HepG2 (cell line): ENCODE results near the gene ZBED3. TPM values are rescaled to one million over a fixed set of nuclear protein-coding genes. Genes with fewer than 3 reads are reported as not detected.
"Not testable (repeated sequence)": the region's sequence is repeated elsewhere in the genome, so short reads cannot be mapped to it uniquely, and the experiment has no call there.

Experiments
- ATAC-seq: fragments of 200-7000 bp; cut with Tn5 transposase; 3 replicates; pipeline ENCODE4 v1.9.1; 2020; ENCODE audit warnings: mild to moderate bottlenecking, moderate library complexity
- BruUV-seq: library from RNA; stranded (reverse); fragments of 400-500 nt; replicated peaks from 2 replicates; lab custom pipeline; 2021; lab: Mats Ljungman, UMichigan
- CTCF ChIA-PET: fragments of 300-600 bp; formaldehyde crosslinking; extraction: SDS; loops from one replicate; lab custom pipeline; 2021; ENCODE audit warnings: low total read pairs, inconsistent platforms, low intra/inter-chr PET ratio; lab: Yijun Ruan, JAX
- POLR2A ChIA-PET: fragments of 350-600 bp; sonication (Branson Sonifier 250); formaldehyde crosslinking; loops from one replicate; lab custom pipeline; 2020; ENCODE audit warnings: antibody characterized with exemption, inconsistent platforms; lab: Yijun Ruan, JAX
- DNase-seq: peaks from one replicate; pipeline ENCODE4 v3.0.0-alpha.2; 2015; ENCODE audit warnings: low spot score
- FAIRE-seq: peaks from 3 replicates; lab custom pipeline; 2011; peaks lifted over from hg19 to GRCh38; lab: Jason Lieb, UNC
- H2AFZ ChIP-seq: one replicate; pipeline ENCODE4 v1.6.1; 2011; ENCODE audit warnings: low read length, inconsistent platforms
- H3K27ac ChIP-seq: fragments of 300-600 bp; 3 replicates; pipeline ENCODE4 v1.8.0; 2011; ENCODE audit warnings: mixed run types, mild to moderate bottlenecking, mixed read lengths, low read length, inconsistent platforms; ENCODE audit not compliant: insufficient read depth; ENCODE audit errors: extremely low read length
- H3K27me3 ChIP-seq, 2 experiments: fragments of 200-600 bp in 1 of 2; 2 replicates in 1 of 2; 3 replicates in 1 of 2; pipeline versions ENCODE4 v1.6.0 to v1.8.0; 2011; ENCODE audit warnings: low read length in 2 of 2, mild to moderate bottlenecking in 2 of 2, moderate library complexity in 2 of 2, inconsistent platforms in 1 of 2; ENCODE audit not compliant: insufficient read depth in 2 of 2, control insufficient read depth in 1 of 2
- H3K36me3 ChIP-seq, 2 experiments: fragments of 200-600 bp in 1 of 2; replicated peaks in 1 of 2; 2 replicates in 1 of 2; 3 replicates in 1 of 2; pipeline versions ENCODE4 v1.5.1 to v1.8.0; 2011; ENCODE audit warnings: low read length in 2 of 2, inconsistent platforms in 1 of 2; ENCODE audit not compliant: insufficient read depth in 2 of 2, control insufficient read depth in 1 of 2
- H3K4me1 ChIP-seq: 2 replicates; pipeline ENCODE4 v1.5.1; 2012; ENCODE audit warnings: low read length, inconsistent platforms; ENCODE audit not compliant: insufficient read depth
- H3K4me2 ChIP-seq: 2 replicates; pipeline ENCODE4 v1.6.0; 2011; ENCODE audit warnings: low read depth, low read length, inconsistent platforms
- H3K4me3 ChIP-seq, 3 experiments: fragments of 200-600 bp in 1 of 3; sonication (generic), shearing (Covaris generic) in 1 of 3; replicated peaks in 1 of 3; 2 replicates each; pipeline ENCODE4 v1.5.1; 2011 to 2016; ENCODE audit warnings: low read length in 3 of 3, inconsistent platforms in 2 of 3, low read depth in 2 of 3, mild to moderate bottlenecking in 2 of 3, control low read depth in 1 of 3, mixed read lengths in 1 of 3; ENCODE audit not compliant: insufficient read depth in 1 of 3
- H3K79me2 ChIP-seq: one replicate; pipeline ENCODE4 v1.6.1; 2011; ENCODE audit warnings: low read length, inconsistent platforms; ENCODE audit not compliant: insufficient read depth
- H3K9ac ChIP-seq: 2 replicates; pipeline ENCODE4 v1.6.0; 2011; ENCODE audit warnings: mild to moderate bottlenecking, low read depth, low read length, inconsistent platforms; ENCODE audit not compliant: insufficient read depth
- H3K9me3 ChIP-seq: 2 replicates; pipeline ENCODE4 v1.5.1; 2012; ENCODE audit warnings: mild to moderate bottlenecking, low read length
- H4K20me1 ChIP-seq: 2 replicates; pipeline ENCODE4 v1.6.0; 2011; ENCODE audit warnings: inconsistent platforms, mild to moderate bottlenecking, low read length, moderate library complexity; ENCODE audit not compliant: insufficient read depth
- ELF1 ChIP-seq: sonication (generic); formaldehyde crosslinking; IDR thresholded peaks from 2 replicates; pipeline ENCODE4 v1.4.0; 2020; ENCODE audit warnings: missing genetic modification reagents
- KMT2B ChIP-seq: IDR thresholded peaks from 2 replicates; pipeline ENCODE4 v1.6.1; 2016; ENCODE audit warnings: missing genetic modification reagents, missing compliant biosample characterization
- MEF2D ChIP-seq: sonication (generic); formaldehyde crosslinking; IDR thresholded peaks from 2 replicates; pipeline ENCODE4 v1.5.1; 2020; ENCODE audit warnings: mild to moderate bottlenecking, missing genetic modification reagents
- RFXAP ChIP-seq: sonication (generic); formaldehyde crosslinking; IDR thresholded peaks from 2 replicates; pipeline ENCODE4 v1.4.0; 2020; ENCODE audit warnings: missing genetic modification reagents, borderline replicate concordance
- SAFB2 ChIP-seq: sonication (generic); formaldehyde crosslinking; IDR thresholded peaks from 2 replicates; pipeline ENCODE4 v1.5.1; 2020; ENCODE audit warnings: missing genetic modification reagents, low read depth, mild to moderate bottlenecking, borderline replicate concordance
- TSC22D2 ChIP-seq: sonication (generic); formaldehyde crosslinking; IDR thresholded peaks from 2 replicates; pipeline ENCODE4 v1.5.1; 2020; ENCODE audit warnings: missing genetic modification reagents, mild to moderate bottlenecking, borderline replicate concordance
- ZNF10 ChIP-seq: sonication (generic); formaldehyde crosslinking; IDR thresholded peaks from 2 replicates; pipeline ENCODE4 v1.4.0; 2020; ENCODE audit warnings: mild to moderate bottlenecking, low read depth, missing genetic modification reagents, borderline replicate concordance
- ZNF205 ChIP-seq: IDR thresholded peaks from 2 replicates; pipeline ENCODE4 v1.6.1; 2018; ENCODE audit warnings: missing biosample characterization, missing genetic modification reagents
- ZNF556 ChIP-seq: sonication (generic); formaldehyde crosslinking; IDR thresholded peaks from 2 replicates; pipeline ENCODE4 v1.4.0; 2020; ENCODE audit warnings: mild to moderate bottlenecking, missing genetic modification reagents, borderline replicate concordance
- ZNF703 ChIP-seq: sonication (generic); formaldehyde crosslinking; IDR thresholded peaks from 2 replicates; pipeline ENCODE4 v1.5.1; 2020; ENCODE audit warnings: missing genetic modification reagents, mild to moderate bottlenecking, moderate library complexity, borderline replicate concordance
- ZNF746 ChIP-seq: sonication (generic); formaldehyde crosslinking; IDR thresholded peaks from 2 replicates; pipeline ENCODE4 v1.8.0; 2022; ENCODE audit warnings: mild to moderate bottlenecking, missing genetic modification reagents
- ZNF850 ChIP-seq: sonication (generic); formaldehyde crosslinking; conservative IDR thresholded peaks from 2 replicates; pipeline ENCODE4 v1.9.0; 2021; ENCODE audit warnings: mild to moderate bottlenecking, missing genetic modification reagents
- ZNF878 ChIP-seq: sonication (generic); formaldehyde crosslinking; IDR thresholded peaks from 2 replicates; pipeline ENCODE4 v1.8.1; 2023; ENCODE audit warnings: mild to moderate bottlenecking, missing genetic modification reagents, moderate library complexity
- WGBS: methylation state at CpG from one replicate; pipeline ENCODE4 v1.1.6; 2017; ENCODE audit warnings: low lambda C conversion rate; 5-methylcytosine and 5-hydroxymethylcytosine counted together
- in situ Hi-C: cut with HindIII; loops from 2 replicates; pipeline ENCODE4 v1.10.0; 2017; ENCODE audit warnings: low pct_unique_long_range_greater_than_20kb; ENCODE audit not compliant: extremely low pct_ligation_motif_present
- intact Hi-C: fragments of 100-400 bp; cut with micrococcal nuclease; formaldehyde crosslinking; loops from one replicate; pipeline ENCODE4 v1.10.0; 2022; ENCODE audit not compliant: unreplicated experiment
- polyA plus RNA-seq, 8 experiments: library from polyadenylated mRNA; depleted of rRNA in 3 of 8; stranded (reverse) in 7 of 8; unstranded in 1 of 8; fragments of >200 nt; fragmentation: Illumina TruSeq in 4 of 8; extraction: Trizol in 4 of 8; gene quantifications; 2 replicates each; pipeline versions ENCODE4 v1.2.1 to v1.2.3, GENCODE V29; 2011 to 2016; ENCODE audit warnings: low read depth in 4 of 8, missing spikeins in 1 of 8, mixed read lengths in 1 of 8; ENCODE audit not compliant: insufficient read depth in 1 of 8
- total RNA-seq, 5 experiments: library from RNA; depleted of rRNA; stranded (reverse); fragments of >200 nt; fragmentation: Illumina TruSeq; extraction: Trizol; gene quantifications; 2 replicates each; pipeline ENCODE4 v1.2.3, GENCODE V29; 2016; ENCODE audit warnings: low read depth in 1 of 5
- TF ChIP-seq, protein P1 (sequence below): IDR thresholded peaks from 2 replicates; pipeline ENCODE4 v1.6.1; 2016; ENCODE audit warnings: low read depth, borderline replicate concordance
- TF ChIP-seq, protein P2 (sequence below): sonication (generic); formaldehyde crosslinking; IDR thresholded peaks from 2 replicates; pipeline ENCODE4 v1.8.1; 2023; ENCODE audit warnings: mild to moderate bottlenecking, missing genetic modification reagents

Gene ZBED3
- total and polyA plus RNA-seq, 2 of the 13 experiments (the other 11 are each of a cell fraction or from before 2014, with no cell fraction given), result 2.3 to 8.1 TPM

DNA sequence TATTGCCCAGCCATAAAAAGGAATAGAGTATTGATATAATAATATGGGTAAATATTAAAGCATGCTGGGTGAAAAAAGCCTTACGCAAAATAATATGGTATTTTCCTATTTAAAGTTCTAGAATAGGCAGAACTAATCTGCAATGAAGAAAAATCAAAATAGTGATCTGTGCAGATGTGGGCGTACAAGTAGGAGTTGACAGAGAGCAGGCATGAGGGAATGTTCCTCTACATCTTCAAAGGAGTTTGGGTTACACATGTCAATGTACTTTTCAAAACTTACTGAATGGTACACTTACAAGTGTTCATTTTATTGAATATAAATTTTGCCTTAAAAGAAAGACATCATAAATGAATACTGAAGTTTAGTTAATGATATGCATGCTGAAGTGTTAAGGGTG lies 33.0 kb upstream of the ZBED3 start:
- ChIA-PET POLR2A (no interaction called here), CTCF (no interaction called here)
- Histone ChIP-seq H3K9ac (no peak overlapping the region), H3K36me3 (no peaks in the 10 kb centered on the region), H3K4me1 (no peaks in the 10 kb centered on the region), H3K79me2 (no peaks in the 10 kb centered on the region), H3K4me2 (no peak overlapping the region), H3K9me3 (no peaks in the 10 kb centered on the region), H4K20me1 (no peaks in the 10 kb centered on the region), H3K4me3 (no peak overlapping the region), H3K27ac (no peak overlapping the region), H2AFZ (no peak overlapping the region), H3K27me3 (no peaks in the 10 kb centered on the region)
- in situ Hi-C loops, result no loop called here
- no TSS peak for BruUV-seq
- DNase-seq, result no peak
- WGBS, result 95% methylated on average over 2 of the region's 2 CpGs
- no peak for TF ChIP-seq ELF1
- no peak for TF ChIP-seq KMT2B (CRISPR knock-in tag)
- TF ChIP-seq ZNF10 (CRISPR knock-in tag), result no peak
- no peak for TF ChIP-seq ZNF556 (CRISPR knock-in tag)
- intact Hi-C loops, result no loop called here
- no peak for FAIRE-seq
- no peak for ATAC-seq

DNA sequence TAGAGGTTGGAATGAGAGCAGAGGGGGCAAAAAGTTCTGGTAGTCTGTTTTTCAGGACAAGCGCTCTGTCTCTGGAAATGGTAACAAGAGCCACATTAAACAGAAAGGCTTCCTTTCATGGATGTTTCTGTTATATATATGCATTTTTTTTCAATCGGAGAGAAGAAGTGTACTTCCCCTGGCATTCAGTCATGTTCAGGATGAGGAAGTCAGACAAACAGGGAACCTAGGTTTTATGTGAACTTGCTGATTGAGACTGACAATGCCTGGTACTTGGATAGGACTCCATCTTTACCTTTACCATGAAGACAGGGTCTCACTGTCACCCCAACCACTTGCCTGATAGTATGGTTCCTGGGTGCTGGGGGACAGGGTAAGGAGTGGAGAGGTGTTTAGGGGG lies 30.1 kb upstream of the ZBED3 start:
- no peak for FAIRE-seq

DNA sequence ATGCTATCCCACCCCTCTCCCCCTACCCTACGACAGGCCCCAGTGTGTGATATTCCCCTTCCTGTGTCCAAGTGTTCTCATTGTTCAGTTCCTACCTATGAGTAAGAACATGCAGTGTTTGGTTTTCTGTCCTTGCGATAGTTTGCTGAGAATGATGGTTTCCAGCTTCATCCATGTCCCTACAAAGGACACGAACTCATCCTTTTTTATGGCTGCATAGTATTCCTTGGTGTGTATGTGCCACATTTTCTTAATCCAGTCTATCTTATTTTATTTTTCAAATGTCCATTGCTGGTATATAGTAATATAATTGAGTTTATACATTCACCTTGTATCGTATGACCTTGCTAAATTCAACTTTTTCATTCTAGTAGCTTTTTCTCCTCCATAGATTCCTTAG lies 19.9 kb upstream of the ZBED3 start:
- H3K9ac ChIP-seq, H3K4me3 ChIP-seq, intact Hi-C loops, BruUV-seq, H3K79me2 ChIP-seq, H3K27me3 ChIP-seq, ATAC-seq, H3K9me3 ChIP-seq, H3K36me3 ChIP-seq, in situ Hi-C loops, H3K27ac ChIP-seq, H4K20me1 ChIP-seq, H3K4me1 ChIP-seq, CTCF ChIA-PET, POLR2A ChIA-PET, FAIRE-seq, H3K4me2 ChIP-seq, H2AFZ ChIP-seq, DNase-seq: not testable (repeated sequence)
- WGBS, result 98% methylated on average over 4 of the region's 4 CpGs

More for the DNA sequence above, 30.1 kb upstream of the ZBED3 start:
- no peaks in the 10 kb centered on the region for H3K4me1 ChIP-seq
- TF ChIP-seq, protein P1, sequence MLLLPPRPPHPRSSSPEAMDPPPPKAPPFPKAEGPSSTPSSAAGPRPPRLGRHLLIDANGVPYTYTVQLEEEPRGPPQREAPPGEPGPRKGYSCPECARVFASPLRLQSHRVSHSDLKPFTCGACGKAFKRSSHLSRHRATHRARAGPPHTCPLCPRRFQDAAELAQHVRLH, result no peak
- TF ChIP-seq RFXAP (CRISPR knock-in tag) (no peak), SAFB2 (no peak), ZNF703 (no peak), ZNF850 (CRISPR knock-in tag) (no peak), ZNF205 (CRISPR knock-in tag) (no peak), ZNF746 (CRISPR knock-in tag) (no peak), MEF2D (CRISPR knock-in tag) (no peak), ZNF878 (CRISPR knock-in tag) (no peak), TSC22D2 (no peak)
- TF ChIP-seq, protein P2, sequence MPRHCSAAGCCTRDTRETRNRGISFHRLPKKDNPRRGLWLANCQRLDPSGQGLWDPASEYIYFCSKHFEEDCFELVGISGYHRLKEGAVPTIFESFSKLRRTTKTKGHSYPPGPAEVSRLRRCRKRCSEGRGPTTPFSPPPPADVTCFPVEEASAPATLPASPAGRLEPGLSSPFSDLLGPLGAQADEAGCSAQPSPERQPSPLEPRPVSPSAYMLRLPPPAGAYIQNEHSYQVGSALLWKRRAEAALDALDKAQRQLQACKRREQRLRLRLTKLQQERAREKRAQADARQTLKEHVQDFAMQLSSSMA (CRISPR knock-in tag), result no peak
- H3K9ac ChIP-seq, result no peak overlapping the region
- CTCF ChIA-PET, result no interaction called here
- no peaks in the 10 kb centered on the region for H3K9me3 ChIP-seq
- BruUV-seq, result no TSS peak
- WGBS, result 95% methylated on average over 2 of the region's 2 CpGs
- ATAC-seq (no peak), DNase-seq (no peak)
- intact Hi-C loops, result no loop called here
- in situ Hi-C loops, result no loop called here
- no peak overlapping the region for H3K27ac ChIP-seq
- no peaks in the 10 kb centered on the region for H4K20me1 ChIP-seq
- H3K4me2 ChIP-seq, result no peak overlapping the region
- no peak overlapping the region for H3K4me3 ChIP-seq
- no peaks in the 10 kb centered on the region for H3K79me2 ChIP-seq
- no peak overlapping the region for H2AFZ ChIP-seq
- POLR2A ChIA-PET, result no interaction called here
- H3K36me3 ChIP-seq, result no peaks in the 10 kb centered on the region
- H3K27me3 ChIP-seq, result no peaks in the 10 kb centered on the region
